Hepatocyte (in vitro differentiated cells): ENCODE results near the gene ZNF532.

Source experiments
- EZH2 ChIP-seq: fragments of 200-600 bp; sonication (generic); IDR thresholded peaks from 2 replicates; pipeline ENCODE4 v1.6.1; 2016; ENCODE audit warnings: antibody characterized with exemption, mild to moderate bottlenecking, borderline replicate concordance
- TF ChIP-seq, protein P1 (sequence below): fragments of 200-600 bp; sonication (generic); IDR thresholded peaks from 2 replicates; pipeline ENCODE4 v1.5.1; 2016; ENCODE audit warnings: antibody characterized with exemption, mild to moderate bottlenecking; ENCODE audit not compliant: poor library complexity

DNA sequence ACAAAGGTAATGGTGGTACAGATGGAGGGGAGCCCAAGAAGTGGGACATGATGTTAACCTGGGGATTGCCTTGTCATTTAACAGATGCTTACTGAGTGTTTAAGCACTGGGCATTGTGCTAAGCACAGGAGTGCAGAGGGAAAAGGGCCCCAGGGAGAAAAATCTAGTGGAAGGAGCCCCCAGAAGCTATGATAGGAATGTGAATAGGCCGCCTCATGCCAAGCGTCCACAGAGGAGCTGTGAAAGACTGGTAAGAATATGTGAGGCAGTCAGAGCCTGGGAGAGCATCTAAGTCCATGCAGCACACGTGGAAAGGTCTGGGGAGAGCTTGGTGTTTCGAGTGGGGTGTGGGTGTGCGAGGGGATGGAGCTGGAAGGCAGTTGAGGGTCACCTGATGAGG is 5.5 kb downstream of the ZNF532 start:
- TF ChIP-seq EZH2: no peak
- TF ChIP-seq, protein P1, sequence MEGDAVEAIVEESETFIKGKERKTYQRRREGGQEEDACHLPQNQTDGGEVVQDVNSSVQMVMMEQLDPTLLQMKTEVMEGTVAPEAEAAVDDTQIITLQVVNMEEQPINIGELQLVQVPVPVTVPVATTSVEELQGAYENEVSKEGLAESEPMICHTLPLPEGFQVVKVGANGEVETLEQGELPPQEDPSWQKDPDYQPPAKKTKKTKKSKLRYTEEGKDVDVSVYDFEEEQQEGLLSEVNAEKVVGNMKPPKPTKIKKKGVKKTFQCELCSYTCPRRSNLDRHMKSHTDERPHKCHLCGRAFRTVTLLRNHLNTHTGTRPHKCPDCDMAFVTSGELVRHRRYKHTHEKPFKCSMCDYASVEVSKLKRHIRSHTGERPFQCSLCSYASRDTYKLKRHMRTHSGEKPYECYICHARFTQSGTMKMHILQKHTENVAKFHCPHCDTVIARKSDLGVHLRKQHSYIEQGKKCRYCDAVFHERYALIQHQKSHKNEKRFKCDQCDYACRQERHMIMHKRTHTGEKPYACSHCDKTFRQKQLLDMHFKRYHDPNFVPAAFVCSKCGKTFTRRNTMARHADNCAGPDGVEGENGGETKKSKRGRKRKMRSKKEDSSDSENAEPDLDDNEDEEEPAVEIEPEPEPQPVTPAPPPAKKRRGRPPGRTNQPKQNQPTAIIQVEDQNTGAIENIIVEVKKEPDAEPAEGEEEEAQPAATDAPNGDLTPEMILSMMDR: no peak
